ENCODE data around the gene GALNT10.

DNA sequence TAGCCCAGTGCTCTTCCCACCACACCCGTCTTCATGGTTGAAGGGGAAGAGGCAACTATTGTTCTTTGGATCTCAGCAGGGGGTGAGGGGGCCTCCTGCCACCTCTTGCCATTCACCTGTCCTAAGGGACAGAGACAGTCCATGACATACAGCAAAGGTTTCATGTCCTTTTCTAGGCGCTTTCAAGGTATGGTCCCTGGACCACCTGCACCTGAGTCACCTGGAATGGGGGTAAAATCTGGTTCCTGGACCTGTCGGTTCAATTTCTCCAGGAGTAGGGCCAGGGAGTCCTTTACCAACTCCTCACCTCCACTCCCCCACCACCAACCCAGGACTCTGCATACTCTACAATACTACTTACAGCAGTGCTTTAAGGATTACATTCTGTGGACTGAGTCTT, 221.8 kb downstream of the GALNT10 start:
- TF ChIP-seq, protein P1, sequence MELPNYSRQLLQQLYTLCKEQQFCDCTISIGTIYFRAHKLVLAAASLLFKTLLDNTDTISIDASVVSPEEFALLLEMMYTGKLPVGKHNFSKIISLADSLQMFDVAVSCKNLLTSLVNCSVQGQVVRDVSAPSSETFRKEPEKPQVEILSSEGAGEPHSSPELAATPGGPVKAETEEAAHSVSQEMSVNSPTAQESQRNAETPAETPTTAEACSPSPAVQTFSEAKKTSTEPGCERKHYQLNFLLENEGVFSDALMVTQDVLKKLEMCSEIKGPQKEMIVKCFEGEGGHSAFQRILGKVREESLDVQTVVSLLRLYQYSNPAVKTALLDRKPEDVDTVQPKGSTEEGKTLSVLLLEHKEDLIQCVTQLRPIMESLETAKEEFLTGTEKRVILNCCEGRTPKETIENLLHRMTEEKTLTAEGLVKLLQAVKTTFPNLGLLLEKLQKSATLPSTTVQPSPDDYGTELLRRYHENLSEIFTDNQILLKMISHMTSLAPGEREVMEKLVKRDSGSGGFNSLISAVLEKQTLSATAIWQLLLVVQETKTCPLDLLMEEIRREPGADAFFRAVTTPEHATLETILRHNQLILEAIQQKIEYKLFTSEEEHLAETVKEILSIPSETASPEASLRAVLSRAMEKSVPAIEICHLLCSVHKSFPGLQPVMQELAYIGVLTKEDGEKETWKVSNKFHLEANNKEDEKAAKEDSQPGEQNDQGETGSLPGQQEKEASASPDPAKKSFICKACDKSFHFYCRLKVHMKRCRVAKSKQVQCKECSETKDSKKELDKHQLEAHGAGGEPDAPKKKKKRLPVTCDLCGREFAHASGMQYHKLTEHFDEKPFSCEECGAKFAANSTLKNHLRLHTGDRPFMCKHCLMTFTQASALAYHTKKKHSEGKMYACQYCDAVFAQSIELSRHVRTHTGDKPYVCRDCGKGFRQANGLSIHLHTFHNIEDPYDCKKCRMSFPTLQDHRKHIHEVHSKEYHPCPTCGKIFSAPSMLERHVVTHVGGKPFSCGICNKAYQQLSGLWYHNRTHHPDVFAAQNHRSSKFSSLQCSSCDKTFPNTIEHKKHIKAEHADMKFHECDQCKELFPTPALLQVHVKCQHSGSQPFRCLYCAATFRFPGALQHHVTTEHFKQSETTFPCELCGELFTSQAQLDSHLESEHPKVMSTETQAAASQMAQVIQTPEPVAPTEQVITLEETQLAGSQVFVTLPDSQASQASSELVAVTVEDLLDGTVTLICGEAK (IDR thresholded peaks at IDR 0.05): no peak
- TF ChIP-seq, protein P1 (CRISPR knock-in tag; IDR thresholded peaks at IDR 0.05): no peak
- TF ChIP-seq CBX5 (IDR thresholded peaks at IDR 0.05; ENCODE audit: borderline replicate concordance, low read depth) (no peak), ELF4 (CRISPR knock-in tag; IDR thresholded peaks at IDR 0.05) (no peak)
- TF ChIP-seq, protein P2, sequence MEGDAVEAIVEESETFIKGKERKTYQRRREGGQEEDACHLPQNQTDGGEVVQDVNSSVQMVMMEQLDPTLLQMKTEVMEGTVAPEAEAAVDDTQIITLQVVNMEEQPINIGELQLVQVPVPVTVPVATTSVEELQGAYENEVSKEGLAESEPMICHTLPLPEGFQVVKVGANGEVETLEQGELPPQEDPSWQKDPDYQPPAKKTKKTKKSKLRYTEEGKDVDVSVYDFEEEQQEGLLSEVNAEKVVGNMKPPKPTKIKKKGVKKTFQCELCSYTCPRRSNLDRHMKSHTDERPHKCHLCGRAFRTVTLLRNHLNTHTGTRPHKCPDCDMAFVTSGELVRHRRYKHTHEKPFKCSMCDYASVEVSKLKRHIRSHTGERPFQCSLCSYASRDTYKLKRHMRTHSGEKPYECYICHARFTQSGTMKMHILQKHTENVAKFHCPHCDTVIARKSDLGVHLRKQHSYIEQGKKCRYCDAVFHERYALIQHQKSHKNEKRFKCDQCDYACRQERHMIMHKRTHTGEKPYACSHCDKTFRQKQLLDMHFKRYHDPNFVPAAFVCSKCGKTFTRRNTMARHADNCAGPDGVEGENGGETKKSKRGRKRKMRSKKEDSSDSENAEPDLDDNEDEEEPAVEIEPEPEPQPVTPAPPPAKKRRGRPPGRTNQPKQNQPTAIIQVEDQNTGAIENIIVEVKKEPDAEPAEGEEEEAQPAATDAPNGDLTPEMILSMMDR (IDR thresholded peaks at IDR 0.05 in 2 of 3, conservative IDR thresholded peaks at IDR 0.05 in 1 of 3; ENCODE audit: insufficient read depth in 2 of 3, low read depth in 1 of 3, low read length in 3 of 3): no peak

Data from K562 (cell line).